Activated T-helper 1 cell treated with anti-CD3 and anti-CD28 coated beads, Interleukin-2, amount 50 U/mL, for 16 hours (primary cell): ENCODE results near the gene FAM20C.

ENCODE experiments used
- DNase-seq, 2 donors: peaks; one replicate each; pipeline ENCODE4 v3.0.0-alpha.2; 2020; ENCODE audit warnings: low read depth in 1 of 2, low spot score in 1 of 2

Gene FAM20C

DNA sequence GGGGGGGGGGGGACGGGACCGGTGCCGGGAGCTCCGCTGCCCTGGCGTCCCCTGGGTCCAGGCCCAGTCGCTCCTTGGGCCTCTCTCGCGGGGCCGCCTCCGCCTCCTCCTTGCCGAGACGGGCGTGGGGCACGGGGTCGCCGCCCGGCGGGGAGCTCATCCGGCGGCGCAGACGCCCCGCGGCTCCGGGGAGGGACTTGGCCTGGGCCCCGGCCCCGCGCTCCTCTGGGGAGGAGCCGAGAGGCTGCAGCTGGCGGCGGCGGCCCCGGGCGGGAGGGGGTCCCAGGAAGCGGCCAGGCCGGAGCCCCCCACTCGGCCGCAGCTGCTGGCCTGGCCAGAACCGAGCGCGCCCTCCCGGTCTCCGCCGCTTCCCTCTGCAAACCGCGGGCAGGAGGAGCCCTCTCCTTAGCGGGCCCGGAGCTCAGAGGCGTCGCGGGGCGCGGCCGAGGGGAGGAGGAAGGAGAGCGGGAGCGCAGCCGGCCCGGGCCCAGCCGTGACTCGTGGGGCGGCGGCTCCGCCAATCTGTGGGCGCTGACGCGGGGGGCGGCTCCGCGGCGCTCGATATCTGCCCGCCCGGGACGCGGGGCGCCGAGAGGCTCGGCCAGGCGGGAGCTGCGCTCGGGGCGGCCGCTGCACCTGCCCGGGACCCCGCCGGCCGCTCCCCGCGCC, at the start of gene FAM20C:
Gene FAM20C, plus strand, starts transcription at position 591 of the 669 bp plus-strand sequence. CDS start 629 bp downstream, outside the sequence.
- DNase-seq, result no peak

- DNase-seq, result no peak
Observed at GRCh38 chr7:143145-143751, 49.1 kb upstream of the FAM20C start.

DNA sequence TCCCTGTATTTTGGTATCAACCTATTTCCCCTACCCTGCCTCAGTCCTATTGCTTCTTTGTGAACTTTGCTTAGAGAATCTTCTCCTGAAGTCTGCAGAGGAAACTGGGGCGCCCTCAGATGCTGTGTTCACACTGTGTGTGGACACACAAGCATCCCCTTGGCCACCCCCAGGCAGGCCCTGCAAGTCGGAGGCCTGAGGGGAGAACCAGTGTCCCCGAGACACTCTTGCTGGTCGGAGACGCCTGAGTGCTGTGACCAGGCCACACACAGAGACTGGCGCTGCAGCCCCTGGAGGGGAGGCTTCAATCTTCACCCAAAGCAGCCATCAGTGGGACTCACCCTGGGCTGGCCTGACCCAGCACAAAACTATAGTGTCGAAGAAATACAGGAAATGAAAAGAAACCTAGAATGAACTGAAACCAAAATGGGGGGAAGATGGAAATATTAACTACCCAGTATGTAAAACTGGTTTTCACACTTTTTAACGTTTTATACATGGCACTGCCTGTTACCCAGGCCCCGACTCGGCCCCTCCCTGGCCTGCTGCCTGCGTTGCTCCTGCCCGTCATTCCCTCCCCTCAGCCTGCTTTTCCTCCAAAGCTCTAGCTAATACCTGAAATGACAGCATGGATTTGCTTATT, 48.4 kb upstream of the FAM20C start:
- no peak for DNase-seq

DNA sequence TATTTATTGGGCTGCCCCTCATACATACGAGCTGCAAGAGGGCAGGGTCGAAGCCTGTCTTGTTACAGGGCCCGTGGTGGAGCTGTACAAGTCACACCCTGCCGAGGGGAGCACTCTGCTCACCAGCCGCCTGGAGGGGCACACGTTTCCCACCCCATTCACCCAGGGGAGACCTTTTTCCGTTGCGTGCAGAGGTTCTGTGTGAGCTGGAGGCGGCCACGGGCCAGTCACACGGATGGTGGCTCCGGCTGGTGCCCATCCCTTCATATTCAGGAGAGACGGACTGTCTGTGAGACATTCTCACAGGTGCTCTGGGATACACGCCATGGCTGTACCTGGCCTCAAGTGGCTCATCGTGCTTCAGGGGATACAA, 47.9 kb upstream of the FAM20C start:
- no peak for DNase-seq

DNA sequence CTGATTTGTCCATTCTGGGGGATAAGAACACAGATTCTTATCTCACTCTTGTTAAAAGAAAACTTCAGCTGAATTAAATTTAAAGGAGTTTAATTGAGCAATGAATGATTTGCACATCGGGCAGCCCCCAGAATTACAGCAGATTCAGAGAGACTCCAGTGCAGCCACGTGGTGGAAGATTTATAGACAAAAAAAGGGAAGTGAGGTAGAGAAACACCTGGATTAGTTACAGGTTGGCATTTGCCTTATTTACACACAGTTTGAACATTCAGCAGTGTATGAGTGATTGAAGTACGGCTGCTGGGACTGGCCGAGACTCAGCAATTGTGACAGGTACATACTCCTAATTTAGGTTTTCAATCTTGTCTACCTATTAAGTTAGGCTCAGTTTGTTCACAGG, 46.5 kb upstream of the FAM20C start:
- DNase-seq, result no peak

- DNase-seq, result no peak
Observed at GRCh38 chr7:148543-148931, 43.8 kb upstream of the FAM20C start.

GRCh38 chr7:148932-149790, 43.2 kb upstream of the FAM20C start:
- DNase-seq, result peak; percentile 93 to 96

DNA sequence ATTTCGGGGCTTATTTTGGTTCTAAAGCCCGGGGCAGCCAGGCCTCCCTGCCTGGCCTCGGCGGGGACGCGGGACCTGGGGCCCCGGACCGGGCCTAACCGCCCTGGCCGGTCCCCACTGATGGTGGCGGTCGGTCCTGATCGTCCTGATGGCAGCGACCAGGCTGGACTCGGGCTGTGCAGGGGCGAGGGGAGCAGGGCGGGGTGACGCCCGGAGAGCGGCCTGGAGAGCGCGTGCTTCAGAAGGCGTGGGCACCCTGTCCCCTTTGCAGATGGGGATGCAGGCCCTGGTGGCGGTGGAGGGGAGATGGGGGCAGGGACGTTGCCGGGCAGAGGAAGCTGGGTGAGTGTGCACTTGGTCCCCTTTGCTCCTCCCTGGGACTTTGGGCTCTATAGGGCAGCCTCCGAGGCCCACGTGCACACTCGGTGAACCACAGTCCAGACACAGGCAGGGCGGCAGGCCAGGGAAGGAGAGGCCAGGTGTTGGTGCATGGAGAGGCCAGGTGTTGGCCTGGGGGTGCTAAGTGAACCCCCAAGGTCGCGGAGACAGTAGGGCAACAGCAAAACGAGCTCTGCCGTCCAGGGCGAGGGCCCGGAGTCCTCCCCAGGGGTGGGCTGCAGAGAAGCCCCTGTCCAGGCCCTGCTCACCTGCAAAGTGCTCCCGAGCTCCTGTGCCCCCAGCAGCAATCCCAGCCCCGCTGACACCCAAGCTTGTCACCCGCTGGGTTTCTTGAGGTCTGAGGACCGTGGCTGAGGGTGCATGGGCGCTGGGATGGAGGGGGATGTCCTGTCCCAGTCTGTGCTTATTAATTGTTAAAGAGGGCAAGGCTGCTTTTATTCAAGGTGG, 42.4 kb upstream of the FAM20C start:
- peak in 1 of 2 donors; percentile 11 for DNase-seq

DNA sequence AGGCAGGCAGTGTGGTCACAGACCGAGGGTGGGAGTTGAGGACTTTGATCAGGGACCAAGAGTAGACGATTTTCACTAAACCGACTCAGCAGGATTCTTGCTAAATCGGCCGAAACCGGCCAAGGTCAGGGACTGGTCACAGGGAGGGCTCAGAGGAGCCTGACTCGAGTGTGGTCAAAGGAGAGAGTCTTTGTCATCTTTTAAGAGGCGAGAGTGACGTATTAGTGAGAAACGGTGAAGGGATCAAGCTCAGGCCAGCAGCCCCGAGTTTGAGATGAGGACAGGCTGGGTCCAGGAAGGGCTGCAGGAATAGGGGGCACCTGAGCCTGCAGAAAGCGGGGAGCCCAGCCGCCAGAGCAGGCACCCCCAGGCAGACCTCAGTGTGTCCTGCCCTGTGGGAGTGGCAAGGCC, 41.6 kb upstream of the FAM20C start:
- no peak for DNase-seq

DNA sequence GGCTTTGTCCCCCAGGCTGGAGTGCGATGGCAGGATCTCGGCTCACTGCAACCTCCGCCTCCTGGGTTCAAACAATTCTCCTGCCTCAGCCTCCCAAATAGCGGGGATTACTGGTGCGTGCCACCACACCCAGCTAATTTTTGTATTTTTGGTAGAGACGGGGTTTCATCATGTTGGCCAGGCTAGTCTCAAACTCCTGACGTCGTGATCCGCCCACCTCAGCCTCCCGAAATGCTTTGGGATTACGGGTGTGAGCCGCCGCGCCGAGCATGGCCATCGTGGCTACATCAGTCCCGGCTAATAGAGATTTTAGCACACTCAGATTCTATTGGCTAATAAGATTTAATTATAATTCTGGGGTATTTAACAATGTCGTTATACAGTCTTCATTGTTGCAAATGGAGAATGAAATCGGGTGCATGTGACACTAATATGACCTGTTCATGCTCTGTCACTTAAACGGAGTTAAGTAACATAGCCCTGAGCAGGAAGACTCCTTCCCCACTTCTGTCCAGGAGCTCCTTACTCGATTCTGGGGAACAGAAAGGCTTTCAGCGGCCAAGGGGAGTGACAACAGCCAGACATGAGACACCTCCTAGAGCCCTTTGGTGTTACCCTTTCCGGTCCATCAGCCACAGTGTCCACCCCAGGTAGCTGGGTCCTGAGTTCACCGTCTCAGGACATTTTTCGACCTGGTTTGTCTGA, 40.9 kb upstream of the FAM20C start:
- DNase-seq, result no peak

GRCh38 chr7:152702-153391, 39.5 kb upstream of the FAM20C start:
- no peak for DNase-seq

- no peak for DNase-seq
Observed at GRCh38 chr7:153604-154003, 38.8 kb upstream of the FAM20C start.

- DNase-seq, result no peak
Observed at GRCh38 chr7:154096-154799, 38.1 kb upstream of the FAM20C start.

- no peak for DNase-seq
Observed at GRCh38 chr7:155469-155900, 36.9 kb upstream of the FAM20C start.

DNA sequence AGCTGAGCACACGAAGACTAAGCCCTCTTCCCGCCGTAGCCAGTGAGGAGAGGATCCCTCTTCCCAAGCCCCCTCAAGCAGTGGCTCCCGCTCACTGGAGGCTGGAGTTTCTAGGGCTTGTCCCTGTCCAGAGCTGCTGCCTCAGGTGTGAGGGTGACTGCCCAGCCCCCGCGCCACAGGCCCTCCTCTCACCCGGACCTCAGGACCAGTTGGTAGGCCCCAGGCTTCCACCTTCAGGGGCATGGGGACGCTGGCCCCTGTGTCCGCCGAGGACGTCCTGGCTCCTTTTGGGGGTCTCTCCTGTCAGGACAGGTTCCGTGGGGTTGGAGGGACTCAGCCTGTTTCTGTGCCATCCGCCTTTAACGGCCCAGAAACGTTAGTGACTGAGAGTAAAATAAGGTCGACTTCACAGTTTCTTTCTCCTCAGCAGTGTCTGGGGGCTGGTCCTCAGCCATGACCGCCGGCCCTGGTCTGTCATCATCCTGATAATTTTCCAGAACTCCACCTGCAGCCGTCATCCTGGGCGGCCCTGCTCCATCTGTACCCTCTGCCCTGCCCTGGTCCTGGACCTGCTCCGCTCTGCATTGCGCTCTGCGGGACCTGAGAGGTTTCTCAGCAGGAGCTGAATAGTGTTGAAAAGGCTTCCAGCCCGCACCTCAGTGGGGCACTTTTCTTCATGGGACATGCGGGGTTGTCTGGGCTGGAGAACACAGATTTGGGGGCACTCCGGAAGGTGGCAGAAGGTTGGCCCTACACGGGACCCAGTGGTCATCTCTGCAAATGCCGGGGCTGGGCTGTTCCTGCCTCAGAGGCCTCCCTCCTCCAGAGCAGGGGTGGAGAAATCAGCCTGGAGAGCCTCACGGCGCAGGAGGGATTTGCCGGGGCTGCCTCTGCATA, 36.0 kb upstream of the FAM20C start:
- DNase-seq, result no peak

GRCh38 chr7:157008-157310, 35.4 kb upstream of the FAM20C start:
- no peak for DNase-seq

GRCh38 chr7:157771-158625, 34.4 kb upstream of the FAM20C start:
- DNase-seq, result no peak
